ENCODE results near the gene TIMMDC1.

The TIMMDC1 gene

GRCh38 chr3:119481079-119481478, 17.3 kb upstream of the TIMMDC1 start:
- Histone ChIP-seq H3K79me2 (no peaks in the 10 kb centered on the region), H3K9me3 (ENCODE audit: control insufficient read depth, low read length) (no peaks in the 10 kb centered on the region), H2AFZ (no peak overlapping the region), H3K27me3 (ENCODE audit: control insufficient read depth, insufficient read depth, low read length) (no peaks in the 10 kb centered on the region), H3K4me2 (ENCODE audit: low read length) (no peak overlapping the region), H3K4me3 (ENCODE audit: low read depth, low read length) (no peak overlapping the region), H3K27ac (no peak overlapping the region), H3K36me3 (ENCODE audit: control insufficient read depth, insufficient read depth, low read length) (no peaks in the 10 kb centered on the region), H3K9ac (no peak overlapping the region), H3K4me1 (no peaks in the 10 kb centered on the region)
- no peak for TF ChIP-seq CTCF (IDR thresholded peaks at IDR 0.05)

DNA sequence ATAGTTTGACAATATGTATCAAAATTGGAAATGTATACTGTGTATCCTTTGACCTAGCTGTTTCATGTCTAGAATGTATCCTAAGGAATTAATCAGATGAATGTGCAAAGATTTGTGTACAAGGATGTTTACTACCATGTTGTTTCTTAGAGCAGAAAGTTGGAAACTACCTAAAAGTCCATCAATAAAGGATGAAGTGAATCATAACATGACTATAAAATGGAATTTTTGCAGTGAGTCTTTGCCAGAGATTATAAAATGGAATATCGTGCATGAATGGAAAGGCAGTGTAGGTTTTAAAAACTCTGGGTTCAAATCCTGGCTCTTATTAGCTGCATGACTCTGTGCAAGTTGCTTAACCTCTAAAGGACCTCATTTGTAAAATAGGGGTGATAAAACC, 15.2 kb upstream of the TIMMDC1 start:
- no peaks in the 10 kb centered on the region for H3K27me3 ChIP-seq (ENCODE audit: control insufficient read depth, insufficient read depth, low read length)
- H2AFZ ChIP-seq, result no peak overlapping the region
- H3K79me2 ChIP-seq, result no peaks in the 10 kb centered on the region
- no peak overlapping the region for H3K4me2 ChIP-seq (ENCODE audit: low read length)
- H3K36me3 ChIP-seq (ENCODE audit: control insufficient read depth, insufficient read depth, low read length), result no peaks in the 10 kb centered on the region
- no peak overlapping the region for H3K9ac ChIP-seq
- no peak overlapping the region for H3K27ac ChIP-seq
- no peak for TF ChIP-seq CTCF (IDR thresholded peaks at IDR 0.05)
- no peaks in the 10 kb centered on the region for H3K9me3 ChIP-seq (ENCODE audit: control insufficient read depth, low read length)
- no peaks in the 10 kb centered on the region for H3K4me1 ChIP-seq
- H3K4me3 ChIP-seq (ENCODE audit: low read depth, low read length), result no peak overlapping the region

GRCh38 chr3:119485563-119485962, 12.8 kb upstream of the TIMMDC1 start:
- TF ChIP-seq CTCF (IDR thresholded peaks at IDR 0.05), result no peak
- Histone ChIP-seq H3K27ac (no peak overlapping the region), H3K4me2 (ENCODE audit: low read length) (no peak overlapping the region), H2AFZ (no peak overlapping the region), H3K9me3 (ENCODE audit: control insufficient read depth, low read length) (no peaks in the 10 kb centered on the region), H3K79me2 (no peaks in the 10 kb centered on the region), H3K4me3 (ENCODE audit: low read depth, low read length) (no peak overlapping the region), H3K9ac (no peak overlapping the region), H3K4me1 (no peaks in the 10 kb centered on the region), H3K27me3 (ENCODE audit: control insufficient read depth, insufficient read depth, low read length) (no peaks in the 10 kb centered on the region), H3K36me3 (ENCODE audit: control insufficient read depth, insufficient read depth, low read length) (no peaks in the 10 kb centered on the region)

DNA sequence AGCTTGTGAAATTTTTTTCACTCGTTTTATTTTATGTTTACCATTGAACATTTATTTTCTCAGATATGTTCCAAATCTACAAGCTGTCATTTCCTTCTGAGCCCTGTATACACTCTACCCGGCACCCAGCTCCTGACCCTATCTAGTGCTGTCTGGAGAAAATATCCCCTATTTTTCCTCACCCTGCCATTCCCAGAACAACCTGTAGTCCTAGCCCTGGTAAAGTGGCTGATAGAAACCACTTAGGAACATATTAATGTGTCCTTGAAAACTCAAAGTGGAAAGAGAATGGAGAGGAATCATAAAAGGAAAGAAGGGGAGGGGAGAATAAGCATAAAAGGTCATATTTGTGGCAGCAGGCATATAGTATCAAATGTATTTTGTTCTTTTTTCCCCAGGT, 8.2 kb upstream of the TIMMDC1 start:
- Histone ChIP-seq H2AFZ (no peak overlapping the region), H3K9me3 (ENCODE audit: control insufficient read depth, low read length) (no peaks in the 10 kb centered on the region), H3K27me3 (ENCODE audit: control insufficient read depth, insufficient read depth, low read length) (no peaks in the 10 kb centered on the region), H3K4me3 (ENCODE audit: low read depth, low read length) (no peak overlapping the region), H3K79me2 (no peaks in the 10 kb centered on the region), H3K27ac (no peak overlapping the region), H3K4me2 (ENCODE audit: low read length) (no peak overlapping the region), H3K9ac (no peak overlapping the region), H3K36me3 (ENCODE audit: control insufficient read depth, insufficient read depth, low read length) (no peaks in the 10 kb centered on the region), H3K4me1 (no peaks in the 10 kb centered on the region)
- no peak for TF ChIP-seq CTCF (IDR thresholded peaks at IDR 0.05)

DNA sequence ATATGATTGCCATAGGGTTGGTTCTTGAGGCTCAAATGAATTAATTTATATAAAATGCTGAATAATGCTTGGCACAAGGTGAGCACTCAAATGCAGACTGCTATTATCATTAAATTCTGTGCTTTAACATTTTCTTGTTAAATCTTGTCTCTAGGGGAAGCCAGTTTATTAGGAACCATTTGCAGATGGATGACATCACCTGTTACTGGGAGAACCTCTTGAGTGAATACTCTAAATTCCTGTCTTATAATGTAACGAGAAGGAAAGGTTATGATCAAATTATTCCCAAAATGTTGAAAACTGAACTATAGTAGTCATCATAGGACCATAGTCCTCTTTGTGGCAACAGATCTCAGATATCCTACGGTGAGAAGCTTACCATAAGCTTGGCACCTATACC, 6.2 kb upstream of the TIMMDC1 start:
- H2AFZ ChIP-seq, result no peak overlapping the region
- no peaks in the 10 kb centered on the region for H3K9me3 ChIP-seq (ENCODE audit: control insufficient read depth, low read length)
- H3K27me3 ChIP-seq (ENCODE audit: control insufficient read depth, insufficient read depth, low read length), result no peaks in the 10 kb centered on the region

More for the DNA sequence above, 6.2 kb upstream of the TIMMDC1 start:
- Histone ChIP-seq H3K36me3 (ENCODE audit: control insufficient read depth, insufficient read depth, low read length) (no peaks in the 10 kb centered on the region), H3K27ac (no peak overlapping the region), H3K79me2 (no peaks in the 10 kb centered on the region), H3K4me3 (ENCODE audit: low read depth, low read length) (no peak overlapping the region), H3K4me1 (no peaks in the 10 kb centered on the region), H3K9ac (no peak overlapping the region), H3K4me2 (ENCODE audit: low read length) (no peak overlapping the region)
- no peak for TF ChIP-seq CTCF (IDR thresholded peaks at IDR 0.05)
